IMR-90 (cell line): ENCODE data around the gene SLC25A12. TPM values are rescaled to one million over a fixed set of nuclear protein-coding genes. Genes with fewer than 3 reads are reported as not detected.

ENCODE experiments used
- ATAC-seq: fragments of 200-7000 bp; cut with Tn5 transposase; 2 replicates; pipeline ENCODE4 v1.9.1; 2020; ENCODE audit warnings: low read depth, mild to moderate bottlenecking, moderate library complexity
- BruUV-seq: library from RNA; stranded (reverse); fragments of 400-500 nt; replicated peaks from 2 replicates; lab custom pipeline; 2021; lab: Mats Ljungman, UMichigan
- CTCF ChIA-PET: fragments of 300-600 bp; formaldehyde crosslinking; extraction: SDS; loops from one replicate; lab custom pipeline; 2021; ENCODE audit warnings: antibody characterized with exemption; lab: Yijun Ruan, JAX
- POLR2A ChIA-PET: fragments of 300-600 bp; sonication (Branson Sonifier 250); formaldehyde crosslinking; loops from one replicate; lab custom pipeline; 2022; ENCODE audit warnings: antibody characterized with exemption; ENCODE audit not compliant: unreplicated experiment; lab: Charles Lee
- DNase-seq: peaks from one replicate; pipeline ENCODE4 v3.0.0; 2013
- H2AFZ ChIP-seq: replicated peaks from 2 replicates; pipeline ENCODE3; 2013; ENCODE audit warnings: low read length, mild to moderate bottlenecking; ENCODE audit not compliant: poor library complexity
- H2AK5ac ChIP-seq: 2 replicates; pipeline ENCODE4 v1.6.1; 2013; ENCODE audit warnings: low read depth, low read length, inconsistent platforms
- H2AK9ac ChIP-seq: replicated peaks from 2 replicates; pipeline ENCODE3; 2013; ENCODE audit warnings: mild to moderate bottlenecking, low read depth, low read length, moderate library complexity; ENCODE audit not compliant: poor library complexity
- H2BK120ac ChIP-seq: 2 replicates; pipeline ENCODE4 v1.6.1; 2013; ENCODE audit warnings: low read depth, low read length, inconsistent platforms
- H2BK15ac ChIP-seq: 3 replicates; pipeline ENCODE4 v1.6.1; 2013; ENCODE audit warnings: low read depth, low read length, inconsistent platforms
- H2BK20ac ChIP-seq: 2 replicates; pipeline ENCODE4 v1.6.1; 2013; ENCODE audit warnings: low read depth, mild to moderate bottlenecking, inconsistent platforms, low read length, moderate library complexity
- H2BK5ac ChIP-seq: 2 replicates; pipeline ENCODE4 v1.6.1; 2013; ENCODE audit warnings: mild to moderate bottlenecking, low read depth, low read length, inconsistent platforms; ENCODE audit not compliant: poor library complexity, severe bottlenecking
- H3K14ac ChIP-seq: replicated peaks from 2 replicates; pipeline ENCODE4 v1.6.1; 2013; ENCODE audit warnings: low read depth, low read length, inconsistent platforms
- H3K18ac ChIP-seq: 2 replicates; pipeline ENCODE4 v1.6.1; 2013; ENCODE audit warnings: low read depth, low read length, control low read depth
- H3K23ac ChIP-seq: 2 replicates; pipeline ENCODE4 v1.6.1; 2013; ENCODE audit warnings: low read depth, low read length, inconsistent platforms
- H3K27ac ChIP-seq: 2 replicates; pipeline ENCODE4 v1.5.1; 2013; ENCODE audit warnings: mild to moderate bottlenecking, control low read depth, low read length; ENCODE audit not compliant: insufficient read depth
- H3K27me3 ChIP-seq: 2 replicates; pipeline ENCODE4 v1.6.1; 2013; ENCODE audit warnings: low read length; ENCODE audit not compliant: control insufficient read depth, insufficient read depth
- H3K36me3 ChIP-seq: 2 replicates; pipeline ENCODE4 v1.6.1; 2013; ENCODE audit warnings: low read length, mixed read lengths; ENCODE audit not compliant: control insufficient read depth, insufficient read depth
- H3K4ac ChIP-seq: 2 replicates; pipeline ENCODE4 v1.6.1; 2013; ENCODE audit warnings: low read depth, low read length, inconsistent platforms
- H3K4me1 ChIP-seq: 2 replicates; pipeline ENCODE4 v1.6.1; 2013; ENCODE audit warnings: low read length, mixed read lengths; ENCODE audit not compliant: control insufficient read depth, insufficient read depth
- H3K4me2 ChIP-seq: 2 replicates; pipeline ENCODE4 v1.6.1; 2013; ENCODE audit warnings: low read depth, mild to moderate bottlenecking, control low read depth, low read length, moderate library complexity
- H3K4me3 ChIP-seq: 2 replicates; pipeline ENCODE4 v1.5.1; 2013; ENCODE audit warnings: low read depth, mild to moderate bottlenecking, control low read depth, low read length, moderate library complexity; ENCODE audit not compliant: insufficient read depth
- H3K56ac ChIP-seq: 2 replicates; pipeline ENCODE4 v1.6.1; 2013; ENCODE audit warnings: low read length, inconsistent platforms; ENCODE audit not compliant: insufficient read depth; ENCODE audit errors: extremely low read depth
- H3K79me1 ChIP-seq, 2 experiments: 2 replicates each; pipeline ENCODE4 v1.6.1; 2013; ENCODE audit warnings: low read length in 2 of 2, inconsistent platforms in 1 of 2, low read depth in 1 of 2
- H3K9ac ChIP-seq: 2 replicates; pipeline ENCODE4 v1.6.1; 2013; ENCODE audit warnings: low read depth, low read length, control low read depth
- H3K9me1 ChIP-seq: 2 replicates; pipeline ENCODE4 v1.6.1; 2013; ENCODE audit warnings: low read length, inconsistent platforms; ENCODE audit not compliant: insufficient read depth
- H3K9me3 ChIP-seq: 2 replicates; pipeline ENCODE4 v1.6.1; 2013; ENCODE audit warnings: low read length; ENCODE audit not compliant: control insufficient read depth, insufficient read depth
- H4K20me1 ChIP-seq: 2 replicates; pipeline ENCODE4 v1.6.1; 2013; ENCODE audit warnings: low read length, inconsistent platforms; ENCODE audit not compliant: insufficient read depth
- H4K5ac ChIP-seq: 2 replicates; pipeline ENCODE4 v1.6.1; 2013; ENCODE audit warnings: mild to moderate bottlenecking, low read depth, low read length, control low read depth
- H4K8ac ChIP-seq, 2 experiments: 2 replicates each; pipeline ENCODE4 v1.6.1; 2013; ENCODE audit warnings: low read depth in 2 of 2, low read length in 2 of 2, control low read depth in 1 of 2, inconsistent platforms in 1 of 2
- H4K91ac ChIP-seq: 2 replicates; pipeline ENCODE4 v1.6.1; 2013; ENCODE audit warnings: low read depth, low read length, inconsistent platforms; ENCODE audit not compliant: insufficient read depth
- CTCF ChIP-seq: conservative IDR thresholded peaks from 2 replicates; pipeline ENCODE4 v1.5.1; 2012; ENCODE audit warnings: mild to moderate bottlenecking, low read depth, low read length, improper control_type of control experiment
- ELK1 ChIP-seq: fragments of 150-350 bp; IDR thresholded peaks from 2 replicates; pipeline ENCODE4 v1.6.1; 2016; ENCODE audit warnings: low read depth, mild to moderate bottlenecking, low read length, moderate library complexity, borderline replicate concordance
- MAFK ChIP-seq: IDR thresholded peaks from 2 replicates; pipeline ENCODE4 v1.6.1; 2012; ENCODE audit warnings: low read depth, low read length, improper control_type of control experiment
- POLR2A ChIP-seq: IDR thresholded peaks from 2 replicates; pipeline ENCODE4 v1.6.1; 2012; ENCODE audit warnings: mild to moderate bottlenecking, low read depth, low read length
- USF2 ChIP-seq: fragments of 150-350 bp; IDR thresholded peaks from 2 replicates; pipeline ENCODE4 v1.6.1; 2017; ENCODE audit warnings: mild to moderate bottlenecking, antibody characterized with exemption, low read length, low read depth
- WGBS, 2 experiments: methylation state at CpG; one replicate each; pipeline versions ENCODE4 v1.1.5 to v1.1.7; 2013; ENCODE audit warnings: missing lambda C conversion rate in 2 of 2; ENCODE audit not compliant: insufficient read length in 1 of 2; ENCODE audit errors: extremely low coverage in 2 of 2; 5-methylcytosine and 5-hydroxymethylcytosine counted together
- dilution Hi-C: fragments of 300-500 bp; cut with HindIII; formaldehyde crosslinking; loops from one replicate; pipeline ENCODE4 v1.14.3; 2018; ENCODE audit warnings: low sequenced_read_pairs; ENCODE audit not compliant: unreplicated experiment
- in situ Hi-C: fragments of 300-500 bp; cut with MboI; formaldehyde crosslinking; loops from 3 replicates; pipeline ENCODE4 v1.14.3; 2019; ENCODE audit warnings: low sequenced_read_pairs, inconsistent platforms, mixed read lengths
- intact Hi-C: fragments of 100-400 bp; cut with micrococcal nuclease; formaldehyde crosslinking; loops from 2 replicates; pipeline ENCODE4 v1.10.0; 2022
- polyA plus RNA-seq, 3 experiments: library from polyadenylated mRNA; depleted of rRNA; stranded (reverse); fragments of >200 nt; gene quantifications; 2 replicates each; pipeline ENCODE4 v1.2.3, GENCODE V29; 2012; ENCODE audit warnings: low replicate concordance in 1 of 3
- total RNA-seq: library from RNA; depleted of rRNA; stranded (reverse); fragments of >200 nt; gene quantifications from 2 replicates; pipeline ENCODE4 v1.2.3, GENCODE V29; 2012

Gene SLC25A12
- total and polyA plus RNA-seq, 2 of the 4 experiments (the other 2 are of a cell fraction): 16.3 to 17.6 TPM

- peak overlapping the region; percentile 64 for H3K14ac ChIP-seq
- peak overlapping the region; percentile 54 for H4K91ac ChIP-seq
- H2AK9ac ChIP-seq: peak overlapping the region; percentile 89
- peak overlapping the region; percentile 51 for H4K5ac ChIP-seq
- intact Hi-C loops: loop anchor here (5.0 kb wide), 1 partner anchor 82 kb away; no protein-coding TSS in a partner anchor
- H2BK5ac ChIP-seq: peak overlapping the region; percentile 74
- peak overlapping the region; percentile 14 for H3K4ac ChIP-seq
- H3K4me3 ChIP-seq: peak overlapping the region; percentile 85
- CTCF ChIA-PET: no interaction called here
- peak overlapping the region; percentile 53 to 65 for H4K8ac ChIP-seq
- H2BK20ac ChIP-seq: no peak overlapping the region
- peak overlapping the region; percentile 41; the same call in 1 of the 2 replicates for H3K23ac ChIP-seq
- no TSS peak for BruUV-seq
- H2AFZ ChIP-seq: peak overlapping the region; percentile 99
- TF ChIP-seq CTCF: no peak
- TF ChIP-seq USF2: no peak
- TF ChIP-seq POLR2A: no peak
- TF ChIP-seq ELK1: no peak
- no peak for TF ChIP-seq MAFK
- H3K18ac ChIP-seq: peak overlapping the region; percentile 10; the same call in 1 of the 2 replicates
- dilution Hi-C loops: no loop called here
- H3K36me3 ChIP-seq: no peaks in the 10 kb centered on the region; the same call in 1 of the 2 replicates
- no peak overlapping the region for H2AK5ac ChIP-seq
- WGBS, 2 experiments: no CpG with 5 or more reads among the region's 10 CpGs
- H3K9me1 ChIP-seq: 0 out of 2 replicates have a peak, but pooled peaks cover 3% of the 10 kb centered on the region
- H3K27ac ChIP-seq: peak overlapping the region; percentile 78
- no peak for ATAC-seq
- H3K9ac ChIP-seq: peak overlapping the region; percentile 79
- in situ Hi-C loops: no loop called here
- peak overlapping the region; percentile 29; the same call in 1 of the 3 replicates for H2BK15ac ChIP-seq
- H3K56ac ChIP-seq: peak overlapping the region; percentile 42; the same call in 1 of the 2 replicates
- peak overlapping the region; percentile 84 for H3K4me2 ChIP-seq
- H3K9me3 ChIP-seq: no peaks in the 10 kb centered on the region
- DNase-seq: no peak
- H2BK120ac ChIP-seq: peak overlapping the region; percentile 64; the same call in 1 of the 2 replicates
- peaks cover 8 to 9% of the 10 kb centered on the region in 2 experiments; a peak in 3 of 4 replicates for H3K79me1 ChIP-seq
- no peaks in the 10 kb centered on the region for H3K27me3 ChIP-seq
- H3K4me1 ChIP-seq: no peaks in the 10 kb centered on the region
- POLR2A ChIA-PET: no interaction called here
- H4K20me1 ChIP-seq: no peaks in the 10 kb centered on the region
Measured at GRCh38 chr2:171894612-171894947, 536 bp upstream of the SLC25A12 start.
